HepG2 (cell line): Measurements from ENCODE around the gene CAMK2N2. TPM values are rescaled to one million over a fixed set of nuclear protein-coding genes. Genes with fewer than 3 reads are reported as not detected.
A peak's percentile ranks its signal among the peaks of the same experiment; 100 is the strongest.

Experiments used
- CHD4 ChIP-seq: fragments of 200-600 bp; sonication (generic); IDR thresholded peaks from 2 replicates; pipeline ENCODE4 v1.7.0; 2017; ENCODE audit warnings: mild to moderate bottlenecking, low read length, borderline replicate concordance
- ELF1 ChIP-seq: sonication (generic); formaldehyde crosslinking; IDR thresholded peaks from 2 replicates; pipeline ENCODE4 v1.4.0; 2020; ENCODE audit warnings: missing genetic modification reagents
- HHEX ChIP-seq: IDR thresholded peaks from 2 replicates; pipeline ENCODE4 v1.6.1; 2016; ENCODE audit warnings: control low read depth
- HNF1B ChIP-seq: sonication (generic); formaldehyde crosslinking; IDR thresholded peaks from 2 replicates; pipeline ENCODE4 v1.5.1; 2020; ENCODE audit warnings: mild to moderate bottlenecking, moderate library complexity, missing genetic modification reagents
- HNRNPH1 ChIP-seq: fragments of 200-400 bp; formaldehyde crosslinking; optimal IDR thresholded peaks from 2 replicates; pipeline ENCODE3; 2017; ENCODE audit warnings: mild to moderate bottlenecking, low read depth, low read length
- ISX ChIP-seq: sonication (generic); formaldehyde crosslinking; conservative IDR thresholded peaks from 2 replicates; pipeline ENCODE4 v1.5.0; 2020; ENCODE audit warnings: missing genetic modification reagents
- MED8 ChIP-seq: sonication (generic); formaldehyde crosslinking; IDR thresholded peaks from 2 replicates; pipeline ENCODE4 v1.8.1; 2023; ENCODE audit warnings: mild to moderate bottlenecking, missing genetic modification reagents; ENCODE audit not compliant: insufficient replicate concordance
- PITX1 ChIP-seq: sonication (generic); formaldehyde crosslinking; IDR thresholded peaks from 2 replicates; pipeline ENCODE4 v1.5.1; 2020; ENCODE audit warnings: mild to moderate bottlenecking, missing genetic modification reagents
- POLR2A ChIP-seq, 2 experiments: IDR thresholded peaks; 2 replicates each; pipeline ENCODE4 v1.6.1; 2011; ENCODE audit warnings: low read depth in 2 of 2, low read length in 2 of 2, mild to moderate bottlenecking in 1 of 2, moderate library complexity in 1 of 2; ENCODE audit not compliant: insufficient read depth in 1 of 2
- RCOR2 ChIP-seq: IDR thresholded peaks from 2 replicates; pipeline ENCODE4 v1.6.1; 2016; ENCODE audit warnings: missing biosample characterization, missing genetic modification reagents
- RELA ChIP-seq: sonication (generic); formaldehyde crosslinking; IDR thresholded peaks from 2 replicates; pipeline ENCODE4 v1.4.0; 2020; ENCODE audit warnings: missing genetic modification reagents
- RFX3 ChIP-seq: IDR thresholded peaks from 2 replicates; pipeline ENCODE4 v1.6.1; 2016; ENCODE audit warnings: missing biosample characterization, missing genetic modification reagents
- SMC3 ChIP-seq: IDR thresholded peaks from 2 replicates; pipeline ENCODE4 v1.6.1; 2011; ENCODE audit warnings: low read length, improper control_type of control experiment
- SOX6 ChIP-seq, 2 experiments: fragments of 450-650 bp in 1 of 2; sonication (generic) in 1 of 2; formaldehyde crosslinking in 1 of 2; IDR thresholded peaks; 2 replicates each; pipeline versions ENCODE4 v1.4.0 to v1.6.1; 2017 to 2020; ENCODE audit warnings: antibody characterized with exemption in 1 of 2, mild to moderate bottlenecking in 1 of 2, missing genetic modification reagents in 1 of 2
- WIZ ChIP-seq: sonication (generic); formaldehyde crosslinking; IDR thresholded peaks from 2 replicates; pipeline ENCODE4 v1.5.1; 2020; ENCODE audit warnings: mild to moderate bottlenecking, missing genetic modification reagents
- ZFP82 ChIP-seq: sonication (generic); formaldehyde crosslinking; IDR thresholded peaks from 2 replicates; pipeline ENCODE4 v1.5.1; 2020; ENCODE audit warnings: mild to moderate bottlenecking, missing genetic modification reagents, borderline replicate concordance
- ZNF136 ChIP-seq: sonication (generic); formaldehyde crosslinking; IDR thresholded peaks from 2 replicates; pipeline ENCODE4 v1.8.1; 2022; ENCODE audit warnings: low read depth, mild to moderate bottlenecking, moderate library complexity, missing genetic modification reagents
- ZNF326 ChIP-seq: sonication (generic); formaldehyde crosslinking; IDR thresholded peaks from 2 replicates; pipeline ENCODE4 v1.4.0; 2020; ENCODE audit warnings: missing genetic modification reagents, borderline replicate concordance
- ZNF850 ChIP-seq: sonication (generic); formaldehyde crosslinking; conservative IDR thresholded peaks from 2 replicates; pipeline ENCODE4 v1.9.0; 2021; ENCODE audit warnings: mild to moderate bottlenecking, missing genetic modification reagents
- ZSCAN20 ChIP-seq: sonication (generic); formaldehyde crosslinking; IDR thresholded peaks from 2 replicates; pipeline ENCODE4 v1.4.0; 2020; ENCODE audit warnings: missing genetic modification reagents, mild to moderate bottlenecking, borderline replicate concordance
- polyA plus RNA-seq, 8 experiments: library from polyadenylated mRNA; depleted of rRNA in 3 of 8; stranded (reverse) in 7 of 8; unstranded in 1 of 8; fragments of >200 nt; fragmentation: Illumina TruSeq in 4 of 8; extraction: Trizol in 4 of 8; gene quantifications; 2 replicates each; pipeline versions ENCODE4 v1.2.1 to v1.2.3, GENCODE V29; 2011 to 2016; ENCODE audit warnings: low read depth in 4 of 8, missing spikeins in 1 of 8, mixed read lengths in 1 of 8; ENCODE audit not compliant: insufficient read depth in 1 of 8
- total RNA-seq, 5 experiments: library from RNA; depleted of rRNA; stranded (reverse); fragments of >200 nt; fragmentation: Illumina TruSeq; extraction: Trizol; gene quantifications; 2 replicates each; pipeline ENCODE4 v1.2.3, GENCODE V29; 2016; ENCODE audit warnings: low read depth in 1 of 5
- TF ChIP-seq, protein P1 (sequence below): sonication (generic); formaldehyde crosslinking; IDR thresholded peaks from 2 replicates; pipeline ENCODE4 v1.4.0; 2020; ENCODE audit warnings: low read depth, missing genetic modification reagents
- TF ChIP-seq, protein P2 (sequence below): sonication (generic); formaldehyde crosslinking; IDR thresholded peaks from 2 replicates; pipeline ENCODE4 v1.4.0; 2020; ENCODE audit warnings: low read depth, mild to moderate bottlenecking, missing genetic modification reagents
- TF ChIP-seq, protein P3 (sequence below): sonication (generic); formaldehyde crosslinking; IDR thresholded peaks from 2 replicates; pipeline ENCODE4 v1.4.0; 2020; ENCODE audit warnings: missing genetic modification reagents, borderline replicate concordance

The CAMK2N2 gene
- total and polyA plus RNA-seq, 2 of the 13 experiments (the other 11 are each of a cell fraction or from before 2014, with no cell fraction given), result 0.12 to 0.27 TPM

DNA sequence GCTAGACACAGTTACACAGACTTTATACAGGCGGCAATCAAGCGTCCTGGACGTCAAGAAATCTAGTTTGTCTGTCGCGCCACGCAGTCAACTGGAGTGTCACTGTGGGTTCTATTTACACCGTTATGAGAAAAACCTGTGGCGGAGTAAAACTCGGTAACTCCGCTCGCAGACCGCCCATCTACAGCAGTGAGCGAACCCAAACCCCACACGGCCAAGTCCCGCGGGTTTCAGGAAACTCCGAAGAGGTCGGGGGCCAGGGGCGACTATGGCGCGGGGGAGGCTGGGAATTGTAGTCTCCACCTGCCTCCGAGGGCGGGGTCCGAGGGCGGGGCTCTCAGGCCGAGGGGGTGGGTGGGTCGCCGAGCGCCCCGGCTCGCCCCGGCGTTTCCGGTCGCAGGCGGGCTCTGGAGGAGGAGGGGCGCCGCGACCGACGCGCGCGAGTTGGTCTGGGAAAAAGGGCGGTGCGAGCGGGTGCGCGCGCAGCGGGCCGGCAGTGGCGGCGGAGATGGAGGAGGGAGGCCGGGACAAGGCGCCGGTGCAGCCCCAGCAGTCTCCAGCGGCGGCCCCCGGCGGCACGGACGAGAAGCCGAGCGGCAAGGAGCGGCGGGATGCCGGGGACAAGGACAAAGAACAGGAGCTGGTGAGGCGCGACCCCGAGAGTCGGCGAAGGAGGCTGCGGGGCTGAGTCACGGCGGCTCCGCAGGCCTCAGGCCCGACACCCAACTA lies 37.6 kb upstream of the CAMK2N2 start, which contains the start of gene PSMD2 (continued):
- peak; percentile 20 for TF ChIP-seq MED8 (CRISPR knock-in tag)
- no peak for TF ChIP-seq RELA (CRISPR knock-in tag)
- TF ChIP-seq HNRNPH1, result no peak
- no peak for TF ChIP-seq ZNF326 (CRISPR knock-in tag)
- no peak for TF ChIP-seq WIZ
- no peak for TF ChIP-seq ZNF850 (CRISPR knock-in tag)
- TF ChIP-seq, protein P1, sequence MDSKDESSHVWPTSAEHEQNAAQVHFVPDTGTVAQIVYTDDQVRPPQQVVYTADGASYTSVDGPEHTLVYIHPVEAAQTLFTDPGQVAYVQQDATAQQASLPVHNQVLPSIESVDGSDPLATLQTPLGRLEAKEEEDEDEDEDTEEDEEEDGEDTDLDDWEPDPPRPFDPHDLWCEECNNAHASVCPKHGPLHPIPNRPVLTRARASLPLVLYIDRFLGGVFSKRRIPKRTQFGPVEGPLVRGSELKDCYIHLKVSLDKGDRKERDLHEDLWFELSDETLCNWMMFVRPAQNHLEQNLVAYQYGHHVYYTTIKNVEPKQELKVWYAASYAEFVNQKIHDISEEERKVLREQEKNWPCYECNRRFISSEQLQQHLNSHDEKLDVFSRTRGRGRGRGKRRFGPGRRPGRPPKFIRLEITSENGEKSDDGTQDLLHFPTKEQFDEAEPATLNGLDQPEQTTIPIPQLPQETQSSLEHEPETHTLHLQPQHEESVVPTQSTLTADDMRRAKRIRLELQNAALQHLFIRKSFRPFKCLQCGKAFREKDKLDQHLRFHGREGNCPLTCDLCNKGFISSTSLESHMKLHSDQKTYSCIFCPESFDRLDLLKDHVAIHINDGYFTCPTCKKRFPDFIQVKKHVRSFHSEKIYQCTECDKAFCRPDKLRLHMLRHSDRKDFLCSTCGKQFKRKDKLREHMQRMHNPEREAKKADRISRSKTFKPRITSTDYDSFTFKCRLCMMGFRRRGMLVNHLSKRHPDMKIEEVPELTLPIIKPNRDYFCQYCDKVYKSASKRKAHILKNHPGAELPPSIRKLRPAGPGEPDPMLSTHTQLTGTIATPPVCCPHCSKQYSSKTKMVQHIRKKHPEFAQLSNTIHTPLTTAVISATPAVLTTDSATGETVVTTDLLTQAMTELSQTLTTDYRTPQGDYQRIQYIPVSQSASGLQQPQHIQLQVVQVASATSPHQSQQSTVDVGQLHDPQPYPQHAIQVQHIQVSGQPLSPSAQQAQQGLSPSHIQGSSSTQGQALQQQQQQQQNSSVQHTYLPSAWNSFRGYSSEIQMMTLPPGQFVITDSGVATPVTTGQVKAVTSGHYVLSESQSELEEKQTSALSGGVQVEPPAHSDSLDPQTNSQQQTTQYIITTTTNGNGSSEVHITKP (CRISPR knock-in tag), result peak; percentile 66; the same call in 1 of the 2 replicates
- TF ChIP-seq HHEX (CRISPR knock-in tag), result no peak
- TF ChIP-seq, protein P2, sequence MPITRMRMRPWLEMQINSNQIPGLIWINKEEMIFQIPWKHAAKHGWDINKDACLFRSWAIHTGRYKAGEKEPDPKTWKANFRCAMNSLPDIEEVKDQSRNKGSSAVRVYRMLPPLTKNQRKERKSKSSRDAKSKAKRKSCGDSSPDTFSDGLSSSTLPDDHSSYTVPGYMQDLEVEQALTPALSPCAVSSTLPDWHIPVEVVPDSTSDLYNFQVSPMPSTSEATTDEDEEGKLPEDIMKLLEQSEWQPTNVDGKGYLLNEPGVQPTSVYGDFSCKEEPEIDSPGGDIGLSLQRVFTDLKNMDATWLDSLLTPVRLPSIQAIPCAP (CRISPR knock-in tag), result no peak
- TF ChIP-seq ZFP82 (CRISPR knock-in tag), result 0 out of 2 replicates have a peak, but pooled peaks have one; percentile 40
- no peak; the same call in 1 of the 2 replicates for TF ChIP-seq HNF1B
- no peak for TF ChIP-seq CHD4
- TF ChIP-seq ELF1 (CRISPR knock-in tag), result peak; percentile 75
- TF ChIP-seq PITX1 (CRISPR knock-in tag), result no peak; the same call in 1 of the 2 replicates
- no peak for TF ChIP-seq SMC3
- TF ChIP-seq ZNF136 (CRISPR knock-in tag), result 0 out of 2 replicates have a peak, but pooled peaks have one; percentile 65
- peak; percentile 80 to 86 for TF ChIP-seq POLR2A (IDR thresholded peaks at IDR 0.05; ENCODE audit: insufficient read depth in 1 of 2, low read depth in 2 of 2, low read length in 2 of 2)
- TF ChIP-seq ZSCAN20 (CRISPR knock-in tag), result no peak
- TF ChIP-seq, protein P3, sequence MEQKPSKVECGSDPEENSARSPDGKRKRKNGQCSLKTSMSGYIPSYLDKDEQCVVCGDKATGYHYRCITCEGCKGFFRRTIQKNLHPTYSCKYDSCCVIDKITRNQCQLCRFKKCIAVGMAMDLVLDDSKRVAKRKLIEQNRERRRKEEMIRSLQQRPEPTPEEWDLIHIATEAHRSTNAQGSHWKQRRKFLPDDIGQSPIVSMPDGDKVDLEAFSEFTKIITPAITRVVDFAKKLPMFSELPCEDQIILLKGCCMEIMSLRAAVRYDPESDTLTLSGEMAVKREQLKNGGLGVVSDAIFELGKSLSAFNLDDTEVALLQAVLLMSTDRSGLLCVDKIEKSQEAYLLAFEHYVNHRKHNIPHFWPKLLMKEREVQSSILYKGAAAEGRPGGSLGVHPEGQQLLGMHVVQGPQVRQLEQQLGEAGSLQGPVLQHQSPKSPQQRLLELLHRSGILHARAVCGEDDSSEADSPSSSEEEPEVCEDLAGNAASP (CRISPR knock-in tag), result no peak
- TF ChIP-seq RCOR2, result no peak
- no peak for TF ChIP-seq RFX3 (CRISPR knock-in tag)
- no peak for TF ChIP-seq SOX6 (IDR thresholded peaks at IDR 0.05)
- peak; percentile 24; the same call in 1 of the 2 replicates for TF ChIP-seq SOX6 (CRISPR knock-in tag; IDR thresholded peaks at IDR 0.05)
- no peak for TF ChIP-seq ISX (CRISPR knock-in tag)
